Measurements from ENCODE around the gene SYT6. TPM values are rescaled to one million over a fixed set of nuclear protein-coding genes. Genes with fewer than 3 reads are reported as not detected.

SYT6 gene
- total and polyA plus RNA-seq, 7 donors = 0.32 to 1.9 (median 0.46) TPM; not detected in 3

DNA sequence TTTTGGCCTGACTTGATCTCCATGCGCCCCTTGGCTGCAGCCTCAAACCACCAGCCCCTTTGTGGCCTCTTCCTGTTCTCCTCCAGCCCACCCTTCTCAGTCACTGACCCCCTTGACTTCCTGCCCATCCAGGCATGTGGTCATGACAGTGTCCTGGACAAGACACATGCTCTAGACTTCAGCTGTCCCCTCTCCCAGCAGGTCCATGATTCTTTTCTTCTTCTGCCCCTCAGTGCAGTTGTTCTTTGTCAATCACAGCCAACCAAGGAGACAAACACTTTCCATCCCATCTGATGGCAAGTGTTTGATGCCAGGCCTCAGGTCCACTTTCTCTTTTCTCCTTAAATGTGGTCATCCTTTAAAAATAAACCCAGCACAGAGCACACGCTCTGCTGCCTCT lies 49.7 kb downstream of the SYT6 start:
- Histone ChIP-seq H3K9me3 (no peaks in the 10 kb centered on the region), H3K27me3 (no peaks in the 10 kb centered on the region), H3K36me3 (no peaks in the 10 kb centered on the region), H3K4me3 (no peak overlapping the region), H3K27ac (no peak overlapping the region), H3K4me1 (no peaks in the 10 kb centered on the region)
- peak; percentile 33 for DNase-seq
- 74 to 85% methylated on average over 2 of the region's 2 CpGs for WGBS, 2 donors
- TF ChIP-seq POLR2AphosphoS5 (IDR thresholded peaks at IDR 0.05) = no peak
- intact Hi-C loops (cut with DNase I) = no loop called here

DNA sequence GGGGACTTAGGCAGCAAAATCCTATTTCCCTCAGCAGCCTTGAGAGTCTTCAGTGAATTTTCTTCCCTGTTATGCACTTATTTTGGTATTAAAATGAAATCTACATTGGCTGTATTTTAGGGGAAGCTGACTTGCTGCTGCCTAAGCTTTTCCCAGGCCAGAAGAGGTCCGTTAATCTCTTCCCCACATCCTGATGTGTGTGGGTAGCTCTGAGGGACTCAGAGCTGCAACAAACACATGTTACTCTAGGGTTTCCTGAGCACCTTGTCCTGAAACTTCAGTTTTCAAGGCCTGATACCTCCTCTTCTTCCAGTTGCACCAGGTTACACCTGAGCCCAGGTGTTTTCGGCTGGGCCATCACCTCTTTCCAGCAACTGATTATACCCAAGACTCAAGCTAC lies 51.5 kb downstream of the SYT6 start:
- no peaks in the 10 kb centered on the region for H3K9me3 ChIP-seq
- WGBS, 2 donors = 73 to 86% methylated on average over 2 of the region's 2 CpGs
- H3K27ac ChIP-seq = no peak overlapping the region
- intact Hi-C loops (cut with DNase I) = no loop called here
- H3K4me3 ChIP-seq = no peak overlapping the region
- no peaks in the 10 kb centered on the region for H3K27me3 ChIP-seq
- H3K4me1 ChIP-seq = peaks cover 0 to 6% (median 0%) of the 10 kb centered on the region in 4 donors
- TF ChIP-seq POLR2A (IDR thresholded peaks at IDR 0.05) = no peak
- TF ChIP-seq, protein P1, sequence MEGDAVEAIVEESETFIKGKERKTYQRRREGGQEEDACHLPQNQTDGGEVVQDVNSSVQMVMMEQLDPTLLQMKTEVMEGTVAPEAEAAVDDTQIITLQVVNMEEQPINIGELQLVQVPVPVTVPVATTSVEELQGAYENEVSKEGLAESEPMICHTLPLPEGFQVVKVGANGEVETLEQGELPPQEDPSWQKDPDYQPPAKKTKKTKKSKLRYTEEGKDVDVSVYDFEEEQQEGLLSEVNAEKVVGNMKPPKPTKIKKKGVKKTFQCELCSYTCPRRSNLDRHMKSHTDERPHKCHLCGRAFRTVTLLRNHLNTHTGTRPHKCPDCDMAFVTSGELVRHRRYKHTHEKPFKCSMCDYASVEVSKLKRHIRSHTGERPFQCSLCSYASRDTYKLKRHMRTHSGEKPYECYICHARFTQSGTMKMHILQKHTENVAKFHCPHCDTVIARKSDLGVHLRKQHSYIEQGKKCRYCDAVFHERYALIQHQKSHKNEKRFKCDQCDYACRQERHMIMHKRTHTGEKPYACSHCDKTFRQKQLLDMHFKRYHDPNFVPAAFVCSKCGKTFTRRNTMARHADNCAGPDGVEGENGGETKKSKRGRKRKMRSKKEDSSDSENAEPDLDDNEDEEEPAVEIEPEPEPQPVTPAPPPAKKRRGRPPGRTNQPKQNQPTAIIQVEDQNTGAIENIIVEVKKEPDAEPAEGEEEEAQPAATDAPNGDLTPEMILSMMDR (IDR thresholded peaks at IDR 0.05) = no peak
- no peak for TF ChIP-seq POLR2AphosphoS5 (IDR thresholded peaks at IDR 0.05)
- TF ChIP-seq EP300 (IDR thresholded peaks at IDR 0.05) = no peak
- H3K36me3 ChIP-seq = no peaks in the 10 kb centered on the region
- DNase-seq = peak; percentile 3

DNA sequence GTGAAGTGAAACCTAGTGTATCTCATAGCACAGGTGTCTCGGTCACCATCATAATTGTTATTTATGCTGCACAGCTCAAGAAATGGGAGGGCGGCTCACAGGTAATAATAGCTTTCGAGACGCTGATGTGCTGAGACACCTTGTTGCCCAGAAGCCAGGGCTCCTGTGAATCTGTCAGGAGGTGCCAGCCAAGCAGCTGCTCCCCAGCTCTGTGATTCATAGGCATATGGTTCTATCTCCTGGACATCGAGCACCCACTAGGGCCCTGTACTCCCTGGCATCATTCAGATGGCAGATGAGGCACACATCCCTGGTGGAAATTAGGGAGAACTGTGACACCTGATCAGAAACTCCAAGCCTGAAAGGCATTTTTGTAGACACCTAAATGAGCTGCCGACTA lies 53.5 kb downstream of the SYT6 start:
- H3K4me3 ChIP-seq = no peak overlapping the region
- no peaks in the 10 kb centered on the region for H3K9me3 ChIP-seq
- peak; percentile 34 for DNase-seq
- H3K27ac ChIP-seq = no peak overlapping the region
- H3K4me1 ChIP-seq = peaks cover 0 to 10% (median under 1%) of the 10 kb centered on the region in 4 donors
- intact Hi-C loops (cut with DNase I) = no loop called here
- no peaks in the 10 kb centered on the region for H3K36me3 ChIP-seq
- H3K27me3 ChIP-seq = no peaks in the 10 kb centered on the region
- 94 to 95% methylated on average over 6 of the region's 6 CpGs for WGBS, 2 donors
- TF ChIP-seq, protein P1 (IDR thresholded peaks at IDR 0.05) = no peak
- no peak for TF ChIP-seq EP300 (IDR thresholded peaks at IDR 0.05)
- TF ChIP-seq POLR2A (IDR thresholded peaks at IDR 0.05) = no peak
- TF ChIP-seq POLR2AphosphoS5 (IDR thresholded peaks at IDR 0.05) = no peak

DNA sequence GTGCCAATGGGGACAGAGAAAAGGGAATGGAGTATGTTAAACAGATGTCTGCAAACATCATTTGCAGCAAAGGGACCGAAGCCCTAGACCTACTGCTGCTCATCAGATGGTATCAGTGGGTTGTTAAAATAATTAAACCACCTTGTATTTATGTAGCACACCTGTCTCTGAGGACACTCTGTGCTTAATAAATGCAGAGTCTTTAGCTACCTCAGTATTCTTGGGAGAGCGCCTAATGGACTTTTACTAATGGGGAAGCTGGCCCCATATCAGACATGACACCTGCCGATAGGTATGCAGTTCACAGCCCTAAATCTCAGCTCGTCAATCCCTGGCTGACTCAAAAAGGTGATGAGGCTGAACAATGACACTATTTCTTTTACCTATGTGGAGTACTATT lies 54.4 kb downstream of the SYT6 start:
- H3K9me3 ChIP-seq = no peaks in the 10 kb centered on the region
- no peak overlapping the region for H3K4me3 ChIP-seq
- intact Hi-C loops (cut with DNase I) = no loop called here
- 72 to 85% methylated on average over 4 of the region's 4 CpGs for WGBS, 2 donors
- H3K36me3 ChIP-seq = no peaks in the 10 kb centered on the region
- DNase-seq = no peak
- TF ChIP-seq POLR2A (IDR thresholded peaks at IDR 0.05) (no peak), POLR2AphosphoS5 (IDR thresholded peaks at IDR 0.05) (no peak)
- H3K27me3 ChIP-seq = no peaks in the 10 kb centered on the region
- no peak overlapping the region for H3K27ac ChIP-seq
- H3K4me1 ChIP-seq = peaks cover 0 to 19% (median 5%) of the 10 kb centered on the region in 4 donors

DNA sequence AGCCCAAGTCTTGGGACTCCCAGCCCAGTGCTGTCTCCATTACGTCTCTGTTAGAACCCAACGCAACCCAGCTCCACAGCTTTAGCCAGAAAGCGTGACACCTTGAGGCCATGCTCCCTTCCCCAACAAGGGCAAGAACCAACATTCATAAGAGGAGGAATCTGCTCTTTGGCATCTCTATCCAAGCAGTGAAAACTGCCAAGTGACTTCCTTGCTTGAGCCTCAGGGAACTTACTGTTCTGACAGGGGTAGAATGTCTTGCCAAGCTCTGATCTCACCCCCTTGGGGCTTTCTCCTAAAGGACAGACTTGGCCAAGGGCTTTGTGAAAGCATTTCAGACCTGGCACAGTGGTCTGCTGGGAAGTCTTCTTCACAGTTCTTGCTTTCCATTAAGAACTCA lies 56.6 kb downstream of the SYT6 start:
- no peak for DNase-seq

More for the DNA sequence above, 56.6 kb downstream of the SYT6 start:
- intact Hi-C loops (cut with DNase I) = no loop called here
- Histone ChIP-seq H3K4me1 (peaks cover 0 to 30% (median 14%) of the 10 kb centered on the region in 4 donors), H3K36me3 (no peaks in the 10 kb centered on the region), H3K9me3 (no peaks in the 10 kb centered on the region), H3K27me3 (no peaks in the 10 kb centered on the region), H3K4me3 (no peak overlapping the region), H3K27ac (no peak overlapping the region)
- 92% methylated on average over 3 of the region's 3 CpGs for WGBS, 2 donors
- TF ChIP-seq, protein P1 (IDR thresholded peaks at IDR 0.05) = no peak
- TF ChIP-seq POLR2AphosphoS5 (IDR thresholded peaks at IDR 0.05) (peak in 2 of 4 donors; percentile 38 to 57), EP300 (IDR thresholded peaks at IDR 0.05) (peak in 1 of 4 donors; percentile 30), POLR2A (IDR thresholded peaks at IDR 0.05) (no peak)
